ENCODE measurements around the gene TFAP2A.

Gene TFAP2A

DNA sequence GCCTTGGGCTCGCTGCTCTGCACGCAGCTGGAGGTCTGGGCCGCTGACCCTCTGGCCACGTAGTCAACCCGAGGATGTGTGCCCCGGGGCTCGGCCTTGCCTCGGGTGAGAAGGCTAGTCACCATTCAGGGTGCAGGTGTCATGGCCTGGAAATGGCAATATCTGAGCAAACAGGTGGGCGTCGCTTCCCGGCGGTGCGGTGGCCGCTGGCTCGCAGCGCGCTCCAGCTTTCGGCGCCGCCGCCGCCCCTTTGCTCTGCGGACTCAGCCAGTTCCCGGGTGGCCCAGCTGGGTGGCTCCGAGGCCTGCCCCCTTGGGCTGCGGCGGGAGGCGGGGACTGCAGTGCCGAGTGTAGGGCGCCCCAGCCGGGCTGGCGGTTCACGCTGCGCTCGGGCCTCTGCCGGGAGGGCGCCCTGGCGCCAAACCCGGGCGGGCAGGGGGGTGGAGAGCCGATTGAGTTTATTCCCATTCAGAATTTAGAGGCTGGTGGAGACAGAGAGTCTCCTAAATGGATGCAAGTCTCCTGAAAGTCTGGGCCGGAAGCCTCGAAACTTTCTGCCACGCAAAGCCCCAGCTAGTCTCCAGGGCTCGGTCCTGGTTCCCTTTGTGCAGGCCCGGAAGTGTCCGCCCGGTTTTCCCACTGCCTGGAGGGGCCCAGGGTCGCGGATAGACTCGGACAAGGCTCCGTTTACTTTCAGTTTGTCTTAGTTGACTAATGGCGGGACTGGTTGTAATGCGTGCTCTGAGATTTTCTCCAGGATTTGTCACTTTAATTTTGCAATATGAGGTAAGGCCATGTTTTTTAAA, 11.3 kb upstream of the TFAP2A start:
- no peak for DNase-seq

DNA sequence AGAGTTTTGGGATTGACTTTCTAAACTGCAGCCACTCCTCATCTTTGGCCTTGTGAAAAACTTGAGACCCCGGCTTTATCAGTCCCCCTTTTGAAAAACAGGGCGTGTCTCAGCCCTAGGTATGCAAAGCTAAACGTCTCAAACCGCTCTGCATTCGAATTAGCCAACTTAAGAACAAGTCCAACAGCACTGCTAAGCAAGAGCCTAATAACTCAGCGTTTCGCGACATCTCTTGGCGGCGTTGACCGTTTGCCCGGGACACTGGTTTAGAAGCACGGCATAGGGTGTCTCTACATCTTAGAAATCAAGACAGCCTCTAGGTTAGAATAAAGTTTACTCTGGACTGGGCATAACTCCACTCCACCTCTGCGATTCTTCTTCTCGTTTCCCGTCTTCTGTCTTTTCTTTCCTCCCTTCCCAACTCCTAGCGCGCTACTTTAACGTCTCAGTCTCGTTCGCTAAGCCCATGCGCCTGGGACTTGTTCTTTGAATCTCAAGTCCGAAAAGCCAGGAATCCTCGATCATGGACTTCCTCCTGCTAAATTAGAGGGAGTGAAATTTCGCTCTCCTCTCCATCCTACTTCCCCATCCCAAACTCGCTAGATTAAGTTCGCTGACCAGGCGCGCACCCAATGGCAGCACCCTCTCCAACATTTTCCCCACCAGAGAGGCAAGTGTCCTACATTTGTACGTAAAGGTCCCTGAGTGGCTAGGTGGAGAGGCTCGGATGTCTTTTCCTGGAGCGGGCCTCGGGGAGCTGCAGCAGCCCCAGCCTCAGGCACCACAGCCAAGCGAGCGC, 10.5 kb upstream of the TFAP2A start:
- DNase-seq: no peak

DNA sequence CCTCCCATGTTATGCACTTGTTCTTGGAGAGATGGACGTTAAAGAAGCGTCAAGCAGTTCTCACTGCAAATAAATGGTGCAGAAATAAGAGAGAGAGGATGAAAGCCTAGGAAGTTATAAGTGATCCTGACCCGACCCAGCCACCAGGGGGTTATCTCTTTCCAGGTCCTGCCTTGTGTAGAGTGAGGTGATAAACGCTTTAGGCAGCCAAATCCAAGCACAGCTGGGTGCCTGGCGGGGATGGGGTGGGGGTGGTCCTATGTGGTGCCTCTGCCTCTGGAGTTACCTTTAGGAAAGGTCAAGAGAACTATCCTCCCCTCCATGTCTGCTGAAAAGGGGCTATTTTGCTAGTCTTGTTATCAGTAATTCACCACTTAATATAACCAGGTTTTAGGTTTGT, 9.2 kb upstream of the TFAP2A start:
- no peak for DNase-seq

DNA sequence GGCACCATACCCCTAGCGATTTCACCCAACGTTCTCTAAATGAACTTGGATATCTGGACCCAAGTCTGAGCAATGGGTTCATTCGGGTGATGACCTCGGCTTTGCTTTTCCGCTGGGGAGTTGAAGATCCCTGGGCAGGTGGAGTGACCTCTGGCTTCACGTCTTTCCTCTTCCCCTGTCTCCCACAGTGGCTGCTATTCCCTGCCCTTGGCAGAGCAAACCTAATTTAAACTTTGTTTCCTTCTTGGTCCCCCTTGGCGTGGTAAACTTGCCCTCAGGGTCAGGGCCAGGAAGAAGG, 7.8 kb upstream of the TFAP2A start:
- DNase-seq: no peak

DNA sequence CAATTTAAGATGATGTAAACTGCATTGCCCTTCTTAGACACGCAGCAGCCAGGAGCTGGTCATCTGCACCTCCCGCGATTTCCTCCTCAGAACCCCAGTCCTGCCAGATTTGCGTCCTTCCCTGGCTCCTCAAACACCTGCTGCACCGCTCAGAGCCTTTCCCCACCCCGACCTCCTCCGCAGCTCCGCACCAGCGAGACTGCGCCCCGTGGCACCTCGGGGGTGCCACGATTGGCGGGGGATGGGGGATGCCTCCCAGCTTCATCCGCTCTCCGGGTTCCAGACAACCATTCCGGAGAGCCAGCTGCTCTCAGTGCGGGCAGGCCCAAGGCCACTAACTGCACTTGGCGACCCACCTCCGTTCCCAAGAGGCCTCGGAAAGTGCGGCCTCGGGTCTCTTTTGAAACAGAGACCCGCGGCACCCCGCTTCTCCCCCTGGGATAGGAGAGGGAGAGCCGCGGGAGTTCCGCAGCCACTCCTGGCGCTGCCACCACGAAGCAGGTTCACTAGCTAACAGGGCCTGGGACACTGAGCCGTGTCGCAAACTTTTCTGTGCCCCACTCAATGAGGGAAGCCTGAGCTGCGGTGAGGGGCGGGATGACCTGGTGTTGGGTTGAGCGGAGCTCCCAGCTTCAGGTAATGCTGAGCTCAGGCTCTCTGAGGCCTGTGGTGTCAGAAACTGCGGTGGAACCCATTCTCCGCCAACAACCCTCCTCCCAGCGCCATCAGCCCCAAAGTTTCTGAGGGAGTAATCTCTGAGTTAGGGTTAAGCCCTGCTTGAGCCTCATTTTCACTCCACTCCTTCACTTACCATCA, 7.3 kb upstream of the TFAP2A start:
- DNase-seq: no peak

DNA sequence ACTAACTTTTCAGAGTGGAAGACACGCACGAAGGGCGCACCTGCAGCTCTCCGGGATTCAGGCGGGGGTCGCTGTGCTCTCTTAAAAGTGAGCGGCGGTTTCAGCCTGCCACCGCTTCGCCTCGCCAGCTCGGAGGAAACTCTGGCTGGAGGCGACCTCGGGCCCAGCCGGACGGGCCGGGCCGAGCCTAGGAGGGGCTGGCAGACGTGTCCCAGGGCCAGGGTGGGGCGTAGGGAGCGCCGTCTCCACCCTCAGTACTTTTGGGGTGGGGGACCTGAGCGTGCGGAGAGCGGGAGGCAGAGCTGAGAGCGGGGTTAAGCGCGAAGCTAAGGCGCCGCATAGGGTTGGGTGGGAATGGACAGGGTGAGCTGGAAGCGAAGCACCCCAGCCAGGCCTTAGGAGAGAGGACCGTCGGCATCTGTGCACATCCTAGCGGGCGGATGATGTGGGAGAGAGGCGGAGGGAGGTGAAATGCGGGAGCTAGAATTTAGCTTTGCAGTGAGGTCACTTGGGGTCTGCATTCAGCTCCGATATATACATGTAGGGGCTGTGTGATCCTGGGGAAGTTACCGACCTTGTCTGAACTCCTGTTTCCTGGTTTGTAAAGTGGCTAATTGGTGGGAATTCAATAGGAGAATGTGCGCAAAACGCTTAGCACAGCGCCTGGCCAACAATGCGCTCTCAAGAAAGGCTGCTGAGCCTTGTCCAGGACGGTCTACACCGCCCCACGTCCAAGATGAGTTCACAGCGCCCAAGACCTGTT, 6.5 kb upstream of the TFAP2A start:
- DNase-seq: no peak

DNA sequence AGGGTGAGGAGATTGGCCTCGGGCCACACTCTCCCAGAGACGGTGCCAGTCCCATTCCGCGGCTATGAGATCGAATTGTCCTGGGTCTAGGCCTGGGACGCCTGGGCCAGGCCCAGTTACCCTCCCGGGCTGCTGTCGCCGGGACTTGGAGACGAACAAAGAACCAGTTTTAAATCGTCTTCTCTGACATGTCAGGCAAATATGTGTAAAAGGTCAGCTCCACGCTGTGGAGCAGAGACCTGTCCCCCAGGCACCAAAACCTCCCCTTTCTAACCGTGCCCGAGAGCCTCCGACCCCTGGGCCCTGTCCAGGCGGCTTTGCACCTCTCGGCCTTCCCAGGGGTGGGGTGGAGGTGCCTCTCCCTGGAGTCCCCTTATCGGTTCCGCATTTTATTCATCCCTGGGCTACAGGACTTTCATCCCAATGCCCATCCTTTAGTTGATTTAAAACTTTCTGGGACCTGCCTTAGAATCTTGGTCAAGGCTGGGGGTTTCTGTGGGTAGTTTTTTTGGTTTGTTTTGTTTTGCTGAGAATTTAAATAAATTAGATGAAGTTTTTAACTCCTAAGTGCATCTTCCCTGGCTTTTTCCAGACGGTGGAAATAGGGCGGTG, 5.8 kb upstream of the TFAP2A start:
- no peak for DNase-seq

DNA sequence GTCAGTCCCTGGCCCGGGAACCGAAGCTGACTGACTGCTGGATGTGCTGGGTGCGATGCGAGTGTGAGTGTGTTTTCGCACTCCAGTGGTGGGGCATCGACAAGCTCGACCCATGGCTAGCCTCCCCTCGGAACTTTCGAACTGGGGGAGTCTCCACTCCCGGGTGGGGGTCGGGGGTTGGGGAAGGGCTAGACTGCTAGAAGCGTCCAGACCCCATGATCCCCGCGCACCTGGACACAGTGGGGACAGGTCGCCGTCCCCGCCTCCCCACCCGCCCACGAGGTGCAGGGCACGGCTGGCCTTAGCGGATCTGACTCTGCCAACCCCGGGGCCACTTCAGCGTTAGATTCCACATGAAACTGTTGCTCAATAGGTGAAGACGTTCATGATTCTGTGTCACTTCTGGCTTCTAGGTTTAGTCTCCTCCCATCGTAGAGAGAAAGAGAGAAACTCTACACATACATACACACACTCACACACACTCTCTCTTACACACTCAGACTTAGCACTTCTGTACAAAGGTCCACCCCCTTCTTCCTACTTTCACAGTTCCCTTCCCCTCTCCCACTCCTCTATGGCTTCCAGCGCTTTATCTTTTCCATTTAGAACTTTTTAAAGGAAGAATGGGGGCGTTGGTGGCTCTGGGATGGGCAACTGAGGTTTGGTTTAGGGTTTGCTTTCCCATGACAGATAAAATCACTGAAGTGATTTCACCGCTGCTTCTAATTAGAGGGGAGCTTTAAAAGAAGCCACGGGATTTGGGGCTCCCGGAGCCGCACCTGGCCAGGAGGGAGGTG, 5.1 kb upstream of the TFAP2A start:
- DNase-seq: no peak

DNA sequence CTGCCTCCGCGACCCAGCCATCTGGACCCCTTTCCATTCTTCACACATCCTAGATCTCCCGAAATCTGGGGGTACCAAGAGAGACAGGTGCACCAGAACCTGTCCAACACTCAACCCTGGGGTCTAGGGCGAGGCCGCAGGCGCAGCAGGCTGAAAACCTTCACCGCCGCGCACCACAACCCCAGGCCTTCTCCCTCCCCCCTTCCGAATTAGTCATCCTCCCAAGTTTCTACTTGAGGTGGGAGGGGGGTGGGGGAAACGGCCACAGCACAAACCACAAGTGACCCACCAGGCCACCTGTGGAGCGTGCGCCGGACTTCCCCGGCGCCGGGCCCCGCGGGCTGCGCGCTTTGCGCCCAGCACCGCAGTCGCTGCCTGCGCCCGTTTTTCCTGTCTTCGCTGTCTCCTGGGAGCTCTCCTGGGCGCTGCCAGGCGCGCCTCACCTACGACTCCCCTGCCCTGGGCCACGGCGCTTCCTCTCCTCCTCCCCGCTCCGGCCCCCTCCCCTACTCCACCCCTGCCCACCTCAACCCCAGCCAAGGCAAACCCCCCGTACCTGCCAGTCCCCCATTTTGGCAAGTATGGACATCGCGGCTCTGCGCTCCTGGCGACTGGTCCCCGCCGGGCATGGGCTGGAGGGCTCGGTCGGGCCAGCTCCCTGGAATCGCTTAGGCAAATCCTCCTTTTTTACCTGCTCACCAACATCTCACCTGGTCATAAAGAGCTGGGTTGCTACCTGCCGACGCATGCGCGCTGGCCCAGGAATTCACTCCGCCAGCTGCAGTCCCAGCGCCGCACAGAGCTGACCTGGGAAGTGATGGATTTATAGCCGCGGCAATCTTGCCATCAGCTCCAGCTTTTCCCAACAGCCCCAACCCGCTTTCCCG, 4.2 kb upstream of the TFAP2A start:
- DNase-seq: no peak

DNA sequence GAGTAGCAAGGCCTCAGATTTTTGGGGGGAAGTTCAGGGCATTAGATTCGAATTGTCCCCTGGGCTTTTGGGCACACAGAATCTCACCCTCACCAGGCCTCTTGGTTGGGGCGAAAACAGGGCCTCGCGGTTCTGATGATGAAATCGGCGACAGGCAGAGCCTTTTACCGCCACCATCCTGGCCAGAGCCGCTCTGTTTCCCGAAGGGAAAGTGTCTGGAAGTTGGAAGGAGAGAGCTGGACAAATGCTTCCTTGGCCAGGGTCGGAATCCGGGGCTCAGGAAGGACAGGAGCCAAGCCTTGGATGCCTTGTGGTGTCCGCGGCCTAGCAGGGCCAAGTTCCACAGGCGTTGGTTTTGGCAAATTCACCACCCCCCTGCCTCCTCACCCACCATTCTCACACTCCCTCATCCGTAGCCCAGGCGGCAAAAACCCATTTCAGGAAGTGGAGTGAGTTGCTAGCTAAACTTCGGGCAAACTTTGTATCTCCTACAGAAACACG, 3.5 kb upstream of the TFAP2A start:
- DNase-seq: no peak

DNA sequence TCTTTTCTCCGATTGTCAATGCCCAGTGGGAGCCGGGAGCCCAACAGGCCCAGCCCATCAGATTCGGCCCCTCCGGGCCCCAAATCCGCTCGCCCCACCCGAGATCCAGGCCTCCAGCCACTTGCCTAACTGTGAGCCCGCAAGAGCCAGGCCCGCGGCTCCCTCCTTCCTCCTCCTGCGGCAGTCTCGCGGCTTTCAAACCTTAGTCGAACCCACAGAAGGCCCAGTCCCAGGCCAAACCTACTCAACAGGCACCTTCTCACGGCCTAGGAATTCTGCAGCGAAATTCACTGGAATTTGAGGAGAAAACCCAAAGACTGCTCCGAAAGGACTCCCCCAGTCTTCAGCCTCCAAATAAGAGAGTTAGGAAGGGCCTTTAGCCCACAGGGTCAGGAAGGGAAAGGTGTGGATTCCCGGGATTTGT, 2.8 kb upstream of the TFAP2A start:
- DNase-seq: no peak

DNA sequence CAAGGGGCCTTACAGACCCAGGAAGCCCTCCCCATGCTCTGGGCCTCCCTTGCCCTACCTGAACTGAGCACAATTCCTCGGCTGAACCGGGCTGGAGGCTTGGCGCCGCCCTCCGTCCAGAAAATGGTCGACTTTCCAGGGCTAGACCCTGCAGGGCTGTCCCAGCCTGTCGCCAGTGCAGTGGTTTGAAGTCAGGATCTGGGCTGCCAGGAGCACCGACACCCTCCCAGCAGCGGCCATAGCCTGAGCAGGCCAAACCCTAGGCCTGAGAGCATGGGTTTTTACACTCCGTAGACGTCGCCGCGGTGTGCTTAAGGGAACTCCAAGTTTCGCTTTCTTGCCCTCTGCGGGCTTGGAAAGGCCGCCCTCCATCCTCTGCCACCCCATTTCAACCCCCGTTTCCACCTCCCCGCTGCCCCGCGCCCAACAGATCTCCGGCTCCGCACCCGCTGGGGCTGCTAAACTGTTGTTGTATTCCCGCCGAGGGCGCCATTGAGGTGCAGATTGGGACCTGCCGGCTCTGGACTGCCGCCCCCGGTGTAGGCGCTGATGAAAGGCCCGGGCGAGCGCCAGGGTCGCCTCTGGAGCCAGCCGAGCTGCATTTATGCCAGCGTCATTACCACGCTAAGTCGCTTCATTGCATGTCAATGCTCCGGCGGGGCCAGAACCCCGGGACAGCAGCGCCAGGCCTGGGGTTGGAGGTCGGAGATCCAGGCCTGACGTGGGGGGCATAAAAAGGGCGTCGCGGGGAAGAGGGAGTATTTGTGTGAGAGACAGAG, 2.2 kb upstream of the TFAP2A start:
- no peak for DNase-seq

DNA sequence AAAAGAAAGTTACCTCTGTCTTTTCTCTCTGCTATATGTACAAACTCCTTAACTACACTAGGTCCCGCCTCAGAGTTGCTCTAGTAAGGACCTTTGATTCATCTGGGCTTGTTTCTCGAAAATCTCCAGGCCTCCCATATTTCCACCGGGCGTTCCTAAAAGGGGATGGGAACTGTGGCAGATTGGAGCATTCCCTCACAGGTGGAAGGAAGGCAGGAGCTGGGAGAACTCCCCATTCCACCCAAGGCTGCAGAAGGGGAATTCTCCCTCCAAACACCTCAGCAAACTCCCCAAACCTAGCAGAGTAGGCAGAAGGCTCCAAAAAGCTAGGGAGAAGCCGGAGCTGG, 1.6 kb upstream of the TFAP2A start:
- no peak for DNase-seq

DNA sequence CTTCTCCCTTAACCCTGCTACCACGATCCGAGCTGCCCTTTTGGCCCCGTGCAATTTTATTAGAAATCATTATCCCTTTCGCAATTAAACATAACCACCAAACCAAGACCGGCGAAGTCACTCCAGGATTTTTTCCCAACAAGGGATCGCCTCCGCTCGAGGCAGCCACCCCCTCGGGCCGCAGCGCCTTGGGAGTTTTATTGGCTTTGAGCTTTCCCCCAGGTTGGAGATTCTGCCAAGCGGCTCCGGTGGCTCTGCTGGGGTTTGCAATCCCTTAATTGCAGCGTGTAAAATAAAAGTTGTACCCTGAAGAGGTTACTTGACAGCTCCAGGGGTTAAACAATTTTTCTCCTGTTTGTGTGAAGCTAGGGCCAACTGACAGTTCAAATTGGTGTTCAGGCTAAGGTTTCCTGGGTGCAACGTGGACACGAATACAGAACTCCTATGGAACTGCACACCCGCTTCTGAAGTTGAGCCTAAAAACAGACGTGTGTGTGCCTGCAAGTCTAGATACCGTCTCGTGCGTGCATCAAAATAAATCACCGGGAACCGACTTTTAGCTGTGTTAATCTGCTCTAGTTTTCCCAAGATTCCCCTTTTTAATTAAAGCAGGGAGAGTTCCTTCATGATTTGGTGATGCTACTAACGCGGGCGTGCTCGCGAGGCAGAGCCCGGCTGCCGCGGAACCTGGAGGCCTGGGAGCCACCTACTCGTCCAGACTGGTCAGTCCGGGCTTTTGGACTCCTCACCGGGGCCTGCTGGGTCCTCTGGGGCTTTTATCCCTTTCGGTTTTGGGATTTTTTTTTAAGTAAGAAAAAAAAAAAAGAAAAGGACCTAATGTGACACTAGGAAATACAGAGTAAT, 975 bp upstream of the TFAP2A start:
- no peak for DNase-seq

DNA sequence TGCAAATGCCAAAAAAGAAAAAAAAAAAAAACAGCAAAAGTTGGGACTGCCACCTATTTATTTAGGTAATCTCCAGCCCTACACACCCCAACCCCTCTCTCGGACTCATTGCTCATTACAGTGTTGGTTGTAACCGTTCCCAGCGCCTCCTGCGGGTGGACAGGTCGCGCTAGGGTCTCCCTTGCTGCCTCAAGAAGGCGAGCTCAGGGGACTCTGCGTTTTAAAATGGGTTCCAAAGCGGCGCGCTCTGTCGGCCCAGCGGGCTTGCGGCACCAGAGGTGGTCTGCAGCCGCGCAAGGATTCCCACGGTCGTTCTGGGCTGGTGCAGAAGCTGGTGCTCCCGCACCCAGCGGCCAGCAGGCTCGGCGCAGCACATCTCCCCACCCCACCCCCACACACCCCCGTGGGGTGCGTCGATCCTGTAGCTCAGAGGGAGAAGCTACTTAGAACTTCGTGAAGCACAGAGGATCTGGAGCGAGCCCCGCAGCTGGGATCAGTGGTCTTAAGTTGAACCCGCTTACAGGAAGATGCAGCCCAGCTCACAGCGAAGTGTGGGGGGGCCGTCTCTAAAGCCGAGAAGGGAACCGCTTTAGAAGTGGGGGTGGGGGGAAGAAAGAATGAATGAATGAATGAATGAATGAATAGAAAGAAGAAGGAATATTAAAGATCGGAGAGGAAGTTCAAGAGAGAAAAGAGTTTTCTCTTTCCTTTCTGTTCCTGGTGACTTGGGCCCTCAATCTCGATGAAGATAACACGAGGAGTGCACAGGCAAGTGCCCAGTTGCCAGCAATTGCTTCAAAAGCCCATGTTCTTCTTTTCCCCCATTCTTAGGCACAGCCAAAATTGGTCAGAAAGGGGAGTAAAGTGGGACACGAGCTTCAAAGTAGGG, 780 bp downstream of the TFAP2A start:
- DNase-seq: no peak

DNA sequence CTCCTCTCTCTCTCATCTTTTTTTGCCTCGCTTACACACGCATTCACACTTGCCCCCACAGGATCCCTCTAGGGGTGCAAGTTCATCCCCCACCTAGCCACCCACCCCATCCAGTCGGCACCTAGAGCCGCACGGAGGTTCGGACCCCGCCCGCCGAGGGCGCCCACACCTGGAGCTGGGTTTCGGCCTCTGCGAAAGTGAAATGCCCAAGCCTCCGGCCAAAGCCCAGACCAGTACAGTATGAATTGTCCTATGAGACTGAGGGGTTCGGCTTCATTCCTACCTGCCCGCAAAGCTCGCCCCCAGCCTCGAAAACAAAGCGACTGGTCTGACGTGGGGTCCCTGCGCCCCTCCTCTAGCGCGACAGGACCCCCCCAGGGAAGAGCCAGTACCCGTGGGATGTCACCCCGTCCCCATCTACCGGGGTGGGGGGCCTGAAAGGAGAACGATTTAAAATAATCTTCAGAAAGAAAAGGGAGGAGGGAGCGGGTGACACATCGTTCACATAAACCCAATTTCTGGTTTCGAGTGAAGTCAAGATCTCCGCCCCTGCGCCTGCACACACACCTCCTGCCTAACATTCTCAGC, 1.5 kb downstream of the TFAP2A start:
- no peak for DNase-seq

All from activated T-cell treated with anti-CD3 and anti-CD28 coated beads for 4 hours (primary cell).